SW 1271 (cell line): ENCODE data around the gene MAGEF1.

ENCODE experiments used
- DNase-seq, 2 experiments: peaks; one replicate each; lab custom pipeline; 2025; lab: John Stamatoyannopoulos, UW

Gene MAGEF1, protein sequence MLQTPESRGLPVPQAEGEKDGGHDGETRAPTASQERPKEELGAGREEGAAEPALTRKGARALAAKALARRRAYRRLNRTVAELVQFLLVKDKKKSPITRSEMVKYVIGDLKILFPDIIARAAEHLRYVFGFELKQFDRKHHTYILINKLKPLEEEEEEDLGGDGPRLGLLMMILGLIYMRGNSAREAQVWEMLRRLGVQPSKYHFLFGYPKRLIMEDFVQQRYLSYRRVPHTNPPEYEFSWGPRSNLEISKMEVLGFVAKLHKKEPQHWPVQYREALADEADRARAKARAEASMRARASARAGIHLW

DNA sequence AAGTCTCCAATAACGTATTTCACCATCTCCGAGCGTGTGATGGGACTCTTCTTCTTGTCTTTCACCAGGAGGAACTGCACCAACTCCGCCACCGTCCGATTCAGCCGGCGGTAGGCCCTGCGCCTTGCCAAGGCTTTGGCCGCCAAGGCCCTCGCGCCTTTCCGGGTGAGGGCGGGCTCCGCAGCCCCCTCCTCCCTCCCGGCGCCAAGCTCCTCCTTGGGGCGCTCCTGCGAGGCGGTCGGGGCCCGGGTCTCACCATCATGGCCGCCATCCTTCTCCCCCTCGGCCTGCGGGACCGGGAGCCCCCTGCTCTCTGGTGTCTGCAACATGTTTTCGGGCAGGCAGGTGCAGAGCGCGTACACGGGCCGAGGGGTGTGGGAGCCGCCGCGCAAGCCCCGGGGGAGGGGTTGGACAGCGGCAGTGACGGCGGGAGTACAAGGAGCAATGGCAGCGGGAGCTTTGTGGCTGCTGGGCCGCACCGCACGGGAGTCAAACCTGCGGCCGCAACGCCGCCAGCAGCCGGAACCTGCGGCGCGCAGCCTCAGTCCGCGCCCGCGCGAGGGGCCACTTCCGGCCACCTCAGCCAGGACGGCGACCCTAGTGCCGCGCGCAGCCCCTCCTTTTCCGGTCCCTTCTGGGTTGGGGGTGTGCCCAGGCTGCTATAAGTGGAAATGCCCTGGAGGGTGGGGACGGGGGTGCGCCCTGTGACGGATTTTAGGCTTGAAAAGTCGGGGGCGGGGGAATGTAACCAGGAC is at the start of gene MAGEF1:
MAGEF1 (minus strand) TSS at position 572 of the 755 bp plus-strand sequence; CDS start at position 329, 243 bp downstream.
- peak; percentile 64 to 89 for DNase-seq

DNA sequence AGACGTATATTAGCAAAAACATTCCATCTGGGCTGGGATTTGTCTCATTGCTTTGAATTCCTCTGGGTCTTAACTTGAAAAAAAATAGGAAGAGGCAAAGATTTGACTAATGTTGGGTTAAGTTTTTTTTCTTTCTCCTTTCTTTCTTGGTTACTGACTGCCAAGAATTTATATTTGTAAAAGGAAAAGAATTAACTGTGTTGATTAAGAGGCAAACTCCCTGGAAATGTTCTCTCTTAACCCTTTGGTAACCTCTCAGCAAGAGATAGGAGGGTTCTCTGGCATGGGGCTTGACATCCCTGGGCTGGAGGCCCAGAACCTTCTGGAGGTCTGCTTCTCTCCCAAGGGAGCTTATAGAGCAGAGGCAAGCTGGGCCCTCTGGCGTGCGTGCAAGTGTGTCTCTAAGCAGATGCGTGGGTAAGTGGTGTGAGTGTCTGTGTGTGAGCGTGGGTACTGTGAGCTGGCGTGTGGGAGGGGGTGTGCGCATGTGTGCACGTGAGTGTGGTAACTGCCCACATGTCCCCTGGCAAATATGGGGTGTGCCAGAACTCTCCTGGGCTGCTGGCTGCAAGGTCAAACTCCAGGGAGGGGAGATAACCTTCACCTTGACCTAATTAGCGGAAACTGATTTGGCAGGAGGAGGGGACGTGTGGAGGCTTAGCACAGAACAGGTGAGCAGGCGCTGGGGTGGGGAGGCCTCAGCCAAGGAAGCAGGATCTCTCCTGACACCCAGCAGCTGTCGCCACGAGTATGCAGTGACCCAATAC is 49.4 kb upstream of the MAGEF1 start:
- no peak for DNase-seq

DNA sequence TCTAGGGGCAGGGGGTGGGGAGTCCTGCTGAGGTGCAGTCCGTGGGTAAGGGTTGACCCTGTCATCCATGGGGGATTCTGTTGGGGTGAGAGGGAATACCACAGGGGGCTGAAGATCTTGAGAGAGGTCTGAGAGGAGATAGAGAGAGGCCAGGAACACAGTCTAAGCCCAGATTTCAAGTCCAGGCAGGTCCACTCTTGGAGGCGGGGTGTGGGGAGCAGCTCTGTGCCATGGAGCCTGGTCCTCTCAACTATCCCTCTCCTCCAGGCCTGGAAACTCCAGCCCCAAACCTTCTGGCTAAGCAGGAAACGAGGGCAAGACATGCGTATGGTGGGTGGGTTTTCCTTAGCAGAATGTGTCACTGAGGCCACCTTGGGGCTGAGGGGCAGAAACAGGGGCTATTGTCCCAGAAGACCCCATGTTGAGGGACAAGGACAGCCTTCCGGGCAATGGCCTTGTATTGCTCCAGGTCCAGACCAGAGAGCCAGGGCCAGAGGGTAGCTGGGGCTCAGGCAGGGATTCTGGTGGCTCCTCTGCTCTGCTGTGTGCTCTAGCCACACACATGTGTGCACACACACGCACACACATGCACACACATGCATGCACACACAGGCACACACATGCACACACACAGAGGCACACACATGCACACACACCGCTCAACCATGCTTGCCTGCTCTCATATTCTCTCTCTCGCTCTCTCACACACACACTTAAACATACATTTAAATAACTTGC is 48.6 kb upstream of the MAGEF1 start:
- no peak for DNase-seq

DNA sequence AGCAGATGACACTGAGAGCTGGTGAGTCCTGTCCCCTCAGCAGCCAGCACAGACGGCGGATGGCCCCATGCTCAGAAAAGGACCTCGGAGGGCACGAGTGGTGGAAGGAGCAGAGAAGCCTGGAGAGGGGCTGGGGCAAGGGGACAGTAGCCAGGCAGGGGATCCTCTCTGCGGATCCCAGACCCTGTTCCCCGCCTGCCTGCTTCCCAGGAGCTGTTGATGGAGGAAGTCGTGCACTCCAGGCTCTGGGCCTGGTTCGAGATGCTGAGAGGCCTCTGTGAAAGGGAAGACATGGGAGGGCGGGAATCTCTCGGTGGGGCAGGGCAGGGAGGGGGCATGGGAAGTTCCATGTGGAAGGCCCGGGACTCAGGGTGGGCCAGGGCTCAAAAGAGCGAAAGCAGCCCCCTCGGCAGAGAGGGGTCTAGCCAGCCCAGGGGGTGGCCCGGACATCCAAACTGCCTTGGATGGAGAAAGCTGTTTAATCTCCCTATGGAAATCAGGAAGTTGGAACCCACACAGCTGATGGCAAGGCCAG is 47.9 kb upstream of the MAGEF1 start:
- DNase-seq = no peak

DNA sequence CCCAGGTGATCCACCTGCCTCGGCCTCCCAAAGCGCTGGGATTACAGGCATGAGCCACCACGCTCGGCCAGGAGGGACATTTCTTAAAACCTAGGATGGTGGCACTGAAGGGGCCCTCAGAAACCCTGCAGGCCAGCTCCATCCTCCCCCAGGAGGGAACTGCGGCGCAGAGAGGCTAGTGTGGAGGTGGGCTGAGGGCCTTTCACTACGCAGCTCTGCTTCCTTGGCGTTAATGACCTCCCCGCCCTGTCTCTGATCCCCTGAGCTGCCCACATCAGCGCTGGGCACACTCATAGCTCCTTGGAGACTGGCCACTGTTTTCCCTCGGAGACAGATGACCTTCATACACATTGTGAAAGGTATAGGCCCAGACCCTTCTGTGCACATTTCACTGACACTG is 46.2 kb upstream of the MAGEF1 start:
- no peak for DNase-seq

DNA sequence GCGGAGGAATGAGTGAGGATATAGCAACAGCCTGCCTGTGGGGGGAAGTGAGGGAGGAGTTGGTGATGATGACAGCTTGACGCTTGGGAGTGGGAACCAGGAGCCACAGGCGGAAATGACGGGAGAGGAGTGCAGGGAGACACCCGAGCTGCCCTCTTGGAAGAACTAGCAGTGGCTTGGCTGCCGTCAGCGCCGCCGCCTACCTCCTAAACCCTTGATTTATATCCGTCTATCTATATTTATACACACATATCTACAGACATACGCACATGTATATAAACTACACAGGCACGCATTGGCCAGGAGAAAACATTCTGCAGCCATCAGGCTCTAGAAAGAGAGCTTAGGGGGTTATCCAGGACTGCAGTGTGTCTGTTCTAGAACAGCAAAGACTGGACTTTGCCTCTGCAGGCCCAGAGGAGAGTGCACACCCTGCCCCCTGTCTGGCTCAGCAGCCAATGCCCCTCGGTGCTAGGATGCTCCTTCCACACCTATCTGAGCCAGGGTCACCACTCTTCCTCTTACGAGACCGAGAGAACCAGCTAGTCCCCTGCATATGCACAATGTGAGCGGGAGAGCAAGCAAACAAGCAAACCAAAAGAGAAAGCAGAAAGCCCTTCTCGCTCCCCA is 45.3 kb upstream of the MAGEF1 start:
- DNase-seq = no peak

DNA sequence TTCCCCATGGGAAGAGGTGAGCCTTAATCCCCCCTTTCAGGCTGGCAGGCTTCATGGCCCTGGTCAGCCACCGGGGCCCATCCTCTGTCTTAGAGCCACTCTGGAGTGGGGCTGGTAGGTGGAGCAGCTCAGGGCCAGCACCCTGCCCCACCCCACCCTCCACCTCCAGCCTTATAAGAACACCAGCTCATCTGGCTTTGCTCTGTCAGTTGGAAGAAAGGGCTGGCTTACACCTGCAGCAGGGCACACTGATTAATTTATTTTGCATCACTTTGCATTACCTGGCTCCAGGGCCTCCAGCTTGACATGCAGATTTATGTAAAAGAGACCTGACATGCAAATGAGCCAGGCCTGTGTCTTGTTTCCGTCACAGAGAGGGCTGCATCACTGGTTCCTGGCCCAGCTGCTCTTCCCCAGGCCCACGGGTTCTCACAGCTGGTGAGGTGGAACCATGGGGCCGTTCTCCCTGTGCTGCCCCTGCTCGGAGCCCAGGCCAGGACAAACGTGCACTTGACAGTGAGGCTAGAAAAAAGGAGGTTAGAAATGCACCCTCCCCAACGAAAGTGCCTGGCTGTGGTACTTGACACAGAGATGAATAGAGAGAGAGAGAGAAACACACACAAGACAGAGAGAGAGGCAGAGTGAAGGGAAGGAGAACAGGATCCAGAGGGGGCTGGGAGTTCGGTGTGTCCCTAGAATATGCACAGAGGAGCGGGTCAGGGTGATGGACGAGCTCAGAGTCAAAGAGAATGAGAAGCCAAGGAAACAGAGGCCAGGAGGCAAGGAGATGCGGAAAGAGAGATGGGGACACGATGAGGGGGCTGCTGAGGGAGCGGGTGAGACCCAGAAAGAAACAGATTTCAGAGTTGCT is 44.5 kb upstream of the MAGEF1 start:
- DNase-seq = no peak

DNA sequence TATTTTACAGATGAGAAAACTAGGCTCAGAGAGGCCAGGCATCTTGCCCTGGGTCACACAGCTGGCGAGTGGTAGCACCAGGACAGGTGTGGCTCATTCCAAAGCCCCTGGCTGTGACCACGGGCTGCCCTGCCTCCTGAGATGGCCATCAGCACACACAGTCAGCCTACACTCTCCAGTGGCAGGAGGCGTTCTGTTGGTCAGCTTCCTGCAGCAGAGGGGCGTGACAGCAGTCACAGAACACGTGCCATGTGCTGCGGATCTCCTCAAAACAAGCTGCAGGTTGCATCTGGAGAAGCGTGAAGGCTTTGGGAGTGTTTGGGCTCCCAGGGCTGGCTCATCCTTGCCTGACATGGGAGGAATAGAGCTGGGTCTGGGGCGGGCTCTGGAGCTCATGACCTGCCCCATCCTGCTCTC is 43.5 kb upstream of the MAGEF1 start:
- no peak for DNase-seq

DNA sequence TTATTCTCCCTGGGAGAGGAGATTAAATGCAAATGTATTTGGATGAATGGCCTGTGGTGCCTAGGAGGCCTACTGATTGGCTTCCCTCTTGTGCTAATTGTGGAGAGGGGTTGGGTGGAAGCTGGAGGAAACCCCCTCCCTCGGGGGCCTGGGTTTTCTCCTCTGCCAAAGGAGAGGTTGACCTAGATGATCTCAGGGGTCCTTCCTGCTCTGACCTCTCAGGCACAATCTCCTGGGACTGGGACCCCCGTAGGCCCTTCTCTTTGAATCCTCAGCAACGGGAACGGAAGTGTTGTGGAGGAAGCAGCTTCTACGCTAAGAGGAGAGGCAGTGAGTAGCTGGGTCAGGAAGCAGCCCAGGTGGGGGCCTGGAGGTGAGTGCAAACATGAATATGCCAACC is 40.5 kb upstream of the MAGEF1 start:
- no peak for DNase-seq

DNA sequence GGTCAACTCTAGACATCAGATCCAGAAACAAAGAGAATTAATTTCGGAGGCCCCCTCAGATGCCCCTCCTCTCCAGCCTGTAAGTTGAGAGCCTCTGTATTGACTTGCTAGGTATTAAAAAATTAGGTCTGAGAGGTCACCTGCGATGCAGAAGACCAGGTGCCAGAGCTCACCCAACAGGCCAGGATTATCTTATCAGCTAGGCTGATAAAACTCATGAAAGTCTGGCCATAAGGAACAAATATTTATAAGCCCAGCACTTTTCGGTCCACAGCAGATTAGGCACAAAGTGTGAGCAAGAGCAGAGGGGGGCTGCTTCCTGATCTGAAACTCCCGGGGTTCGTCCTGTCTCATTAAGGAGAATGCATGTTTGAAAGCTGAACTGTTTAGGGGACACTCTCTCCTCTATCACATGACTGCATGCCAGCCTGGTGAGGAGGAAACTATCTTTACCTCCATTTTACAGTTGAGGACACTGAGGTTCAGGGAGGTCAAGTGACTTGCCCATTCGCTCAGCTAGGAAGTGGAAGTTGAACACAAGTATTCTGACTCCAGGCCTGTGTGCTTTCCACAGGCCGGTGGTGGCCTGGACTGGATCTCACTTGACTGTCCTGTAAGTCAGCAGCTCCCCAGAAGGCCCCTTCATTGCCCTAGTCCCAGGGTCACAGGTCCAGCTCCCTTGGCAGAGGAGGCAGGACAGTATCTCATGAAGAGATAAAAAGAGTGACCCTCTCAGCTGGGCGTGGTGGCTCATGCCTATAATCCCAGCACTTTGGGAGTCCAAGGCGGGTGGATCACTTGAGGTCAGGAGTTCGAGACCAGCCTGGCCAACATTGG is 39.6 kb upstream of the MAGEF1 start:
- no peak for DNase-seq

DNA sequence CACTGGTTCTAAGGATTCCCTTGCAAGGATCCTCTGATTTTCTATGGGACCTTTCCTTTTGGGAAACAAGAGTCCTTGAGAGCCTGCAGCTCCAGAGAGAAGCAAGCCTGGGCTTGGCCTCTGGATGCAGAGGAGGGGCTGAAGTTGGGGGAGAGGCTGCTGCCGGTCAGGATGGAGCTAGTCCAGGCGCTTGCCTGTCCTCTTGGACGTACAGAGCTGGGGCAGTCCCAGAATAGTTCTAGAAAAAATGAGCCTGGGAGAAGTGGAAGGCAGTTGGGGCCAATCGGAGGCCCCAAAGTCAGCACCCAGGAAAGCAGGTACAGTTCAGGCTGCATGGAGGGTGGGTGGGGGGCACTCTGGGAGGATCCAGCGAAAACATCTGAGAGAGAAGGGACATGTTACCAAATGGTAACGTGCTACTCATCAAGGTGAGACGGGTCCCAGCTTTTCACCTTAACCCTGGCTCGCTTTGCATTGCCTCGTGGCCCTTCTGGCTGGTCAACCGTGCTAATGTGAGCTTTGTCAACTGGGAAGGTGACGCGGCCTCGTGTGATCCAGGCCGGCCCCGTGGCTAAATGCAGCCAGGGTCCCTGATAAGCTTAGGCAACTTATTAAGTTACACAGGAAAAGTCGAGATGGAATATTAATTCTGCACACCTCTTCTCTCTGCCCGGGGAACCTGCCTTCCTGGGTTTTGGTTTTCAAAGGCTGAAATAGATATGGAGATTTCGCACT is 38.7 kb upstream of the MAGEF1 start:
- no peak for DNase-seq

DNA sequence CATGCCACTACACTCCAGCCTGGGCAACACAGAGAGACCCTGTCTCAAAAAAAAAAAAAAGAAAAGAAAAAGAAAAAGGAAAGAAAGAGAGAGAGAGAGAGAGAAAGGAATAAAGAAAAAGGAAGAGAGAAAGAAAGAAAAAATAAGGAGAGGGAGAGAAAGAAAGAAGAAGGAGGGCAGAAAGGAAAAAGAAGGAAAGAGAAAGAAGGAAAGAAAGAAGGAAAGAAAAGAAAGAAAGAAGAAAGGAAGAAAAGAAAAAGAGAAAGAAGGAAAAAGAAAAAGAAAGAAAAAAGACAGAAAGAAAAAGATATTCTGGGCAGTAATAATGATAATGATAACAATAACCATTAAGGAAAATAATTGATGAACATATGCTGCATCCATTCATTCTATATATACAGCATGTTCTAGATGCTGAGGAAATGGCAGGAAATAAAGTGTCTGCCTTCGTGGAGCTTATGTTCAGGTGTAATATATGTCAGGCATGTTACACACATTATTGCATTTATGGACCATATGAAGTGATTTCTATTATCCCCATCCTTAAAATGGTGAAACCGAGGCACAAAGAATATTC is 37.4 kb upstream of the MAGEF1 start:
- no peak for DNase-seq

DNA sequence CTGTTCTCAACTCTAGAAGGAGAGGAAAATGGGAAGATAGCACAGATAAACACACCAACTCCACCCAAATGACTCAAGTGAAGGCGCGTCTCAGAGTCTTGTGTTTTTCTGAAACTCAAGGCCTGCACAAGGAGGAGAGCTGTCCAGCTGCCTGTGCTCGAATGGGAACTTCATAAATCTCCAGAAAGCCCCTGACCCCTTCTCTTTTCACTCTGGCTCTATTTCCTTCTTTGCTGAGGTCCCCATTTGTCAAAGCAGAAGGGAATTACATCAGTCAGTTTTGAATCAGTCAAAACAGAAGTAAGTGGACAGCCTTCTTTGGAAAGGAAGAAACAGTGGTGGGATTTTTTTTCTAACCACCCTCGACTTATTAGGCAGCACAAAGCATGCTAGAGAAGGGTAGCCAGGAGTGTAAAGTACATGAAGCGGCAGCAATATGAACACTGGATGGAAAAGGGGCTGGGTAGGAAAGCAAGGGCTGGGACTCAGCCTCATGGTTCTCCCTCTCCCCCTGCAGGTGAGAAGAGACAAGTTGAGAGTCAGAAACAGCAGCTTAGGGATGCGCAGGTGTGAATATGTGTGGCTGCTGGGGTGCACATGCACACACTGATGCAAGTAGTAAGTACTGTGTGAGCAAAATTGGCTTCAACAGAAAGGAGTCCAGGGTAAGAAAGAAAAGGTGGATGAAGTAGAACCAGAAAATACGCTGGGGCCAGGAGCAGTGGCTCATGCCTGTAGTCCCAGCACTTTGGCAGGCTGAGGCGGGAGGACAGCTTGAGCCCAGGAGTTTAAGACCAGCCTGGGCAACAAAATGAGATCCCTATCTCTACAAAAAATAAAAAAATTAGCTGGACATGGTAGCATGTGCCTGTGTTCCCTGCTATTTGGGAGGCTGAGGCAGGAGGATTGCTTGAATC is 36.6 kb upstream of the MAGEF1 start:
- DNase-seq = no peak

DNA sequence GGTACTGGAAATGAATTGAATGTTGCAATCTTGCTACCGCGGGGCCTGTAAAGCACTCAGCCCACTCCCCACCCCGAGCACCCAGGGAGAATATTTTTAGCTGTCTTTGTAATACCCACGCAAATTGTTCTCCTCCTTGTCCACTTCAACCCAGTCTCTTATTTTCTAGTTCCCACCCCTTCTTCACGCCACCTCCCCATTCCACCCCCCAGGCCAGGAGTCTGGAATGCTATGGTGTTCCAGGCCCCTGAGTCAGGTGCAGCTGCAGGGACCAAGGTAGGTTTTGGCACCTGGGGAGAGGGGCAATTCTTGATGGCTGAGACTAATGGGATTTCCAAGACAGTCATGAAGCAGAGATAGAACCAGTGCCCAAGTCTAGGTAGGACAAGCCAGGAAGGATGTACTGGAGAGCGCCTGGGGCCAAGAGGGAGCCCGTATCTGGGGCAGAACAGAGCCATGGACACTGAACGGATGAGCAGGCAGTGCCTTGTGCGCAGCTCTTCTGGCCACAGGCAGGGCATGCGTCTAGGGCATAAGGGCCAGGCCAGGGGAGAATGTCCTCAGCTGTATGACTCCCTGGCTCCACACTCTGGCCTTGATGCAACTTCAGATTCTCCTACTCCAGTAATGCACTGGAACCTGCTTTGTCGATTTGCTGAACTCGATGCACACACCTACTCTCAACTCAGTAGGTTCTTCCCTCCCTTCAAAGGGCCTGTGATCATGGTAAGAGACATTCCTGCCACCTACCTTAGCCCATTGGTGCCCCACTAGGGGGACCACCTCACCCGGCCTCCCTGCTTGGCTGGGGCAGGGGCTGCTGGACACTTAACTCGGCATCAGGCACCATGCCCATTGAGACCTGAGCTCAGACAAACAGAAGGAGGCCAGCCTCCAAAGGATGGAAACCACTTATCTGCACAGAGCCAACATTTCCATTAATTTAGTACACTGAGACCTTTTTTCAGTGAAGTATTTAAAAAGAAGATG is 34.6 kb upstream of the MAGEF1 start:
- DNase-seq = no peak

DNA sequence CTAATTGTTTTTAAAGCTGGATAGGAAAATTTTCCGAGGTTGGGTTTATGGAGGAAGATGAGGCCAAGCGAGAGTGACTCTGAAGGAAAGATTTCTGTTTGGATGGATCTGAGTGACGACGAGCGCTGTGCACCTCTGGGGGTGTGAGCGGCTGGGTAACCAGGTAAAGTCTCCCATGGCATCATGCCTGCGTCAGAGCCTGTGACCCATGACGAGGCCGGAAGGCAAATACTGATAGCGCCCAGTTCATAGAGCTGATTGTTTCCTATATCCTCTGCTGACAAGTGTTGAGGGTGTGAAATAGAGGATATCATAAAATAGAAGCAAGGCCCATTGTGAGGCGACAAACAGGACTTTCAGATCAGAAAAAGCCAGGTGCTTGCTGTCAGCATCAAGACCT is 33.7 kb upstream of the MAGEF1 start:
- no peak for DNase-seq

DNA sequence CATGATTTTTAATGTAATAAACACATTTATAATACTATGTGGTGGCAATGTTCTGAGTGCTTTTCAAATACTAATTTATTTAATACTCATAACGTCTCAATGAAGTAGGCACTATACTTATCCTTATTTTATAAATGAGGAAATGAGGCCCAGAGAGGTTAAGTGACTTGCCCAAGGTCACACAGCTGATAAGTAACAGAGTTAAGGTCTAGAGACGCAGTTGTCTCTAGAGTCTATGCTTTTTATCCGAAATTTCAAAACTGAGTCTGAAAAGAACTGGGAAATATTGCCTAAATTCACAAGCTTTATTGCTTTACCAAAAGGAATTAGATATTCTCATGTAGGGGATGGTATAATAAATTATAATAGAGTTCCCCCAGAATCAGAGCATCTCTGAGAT is 31.4 kb upstream of the MAGEF1 start:
- DNase-seq = no peak
